PC-3 (cell line): ENCODE measurements around the gene ZNF710. TPM values are rescaled to one million over a fixed set of nuclear protein-coding genes. Genes with fewer than 3 reads are reported as not detected.
A peak's percentile ranks its signal among the peaks of the same experiment; 100 is the strongest.

Source experiments
- ATAC-seq: fragments of 200-7000 bp; cut with Tn5 transposase; 2 replicates; pipeline ENCODE4 v1.9.1; 2020; ENCODE audit warnings: mild to moderate bottlenecking, moderate library complexity
- BruUV-seq: library from RNA; stranded (reverse); fragments of 400-500 nt; replicated peaks from 2 replicates; lab custom pipeline; 2021; lab: Mats Ljungman, UMichigan
- CTCF ChIA-PET: fragments of 300-600 bp; sonication (Branson Sonifier 250); formaldehyde crosslinking; loops from one replicate; lab custom pipeline; 2022; ENCODE audit warnings: antibody characterized with exemption; lab: Charles Lee
- POLR2A ChIA-PET: fragments of 300-600 bp; sonication (Branson Sonifier 250); formaldehyde crosslinking; loops from one replicate; lab custom pipeline; 2022; ENCODE audit warnings: antibody characterized with exemption; ENCODE audit not compliant: unreplicated experiment; lab: Charles Lee
- DNase-seq: peaks from one replicate; pipeline ENCODE4 v3.0.0-alpha.2; 2015
- H2AFZ ChIP-seq: fragments of 300-600 bp; sonication (generic); 2 replicates; pipeline ENCODE4 v1.6.0; 2016; ENCODE audit warnings: antibody characterized with exemption, low read length
- H3F3A ChIP-seq: fragments of 300-600 bp; sonication (generic); one replicate; pipeline ENCODE4 v1.6.0; 2017; ENCODE audit warnings: antibody characterized with exemption, low read length, control low read depth, mild to moderate bottlenecking; ENCODE audit not compliant: unreplicated experiment
- H3K27ac ChIP-seq: fragments of 300-600 bp; sonication (generic); 2 replicates; pipeline ENCODE4 v1.5.1; 2016; ENCODE audit warnings: mild to moderate bottlenecking, low read length
- H3K27me3 ChIP-seq: fragments of 300-600 bp; sonication (generic); 2 replicates; pipeline ENCODE4 v1.6.1; 2016; ENCODE audit warnings: low read length, mixed read lengths
- H3K36me3 ChIP-seq: fragments of 300-600 bp; sonication (generic); 2 replicates; pipeline ENCODE4 v1.6.1; 2016; ENCODE audit warnings: low read depth, mixed run types, low read length, mixed read lengths
- H3K4me1 ChIP-seq: fragments of 300-600 bp; sonication (generic); 2 replicates; pipeline ENCODE4 v1.5.1; 2016; ENCODE audit warnings: low read length; ENCODE audit not compliant: insufficient read depth
- H3K4me2 ChIP-seq: fragments of 300-600 bp; sonication (generic); 2 replicates; pipeline ENCODE4 v1.6.0; 2016; ENCODE audit warnings: low read length
- H3K4me3 ChIP-seq: fragments of 300-600 bp; sonication (generic); 2 replicates; pipeline ENCODE4 v1.5.1; 2016; ENCODE audit warnings: mild to moderate bottlenecking, low read length, mixed read lengths
- H3K79me2 ChIP-seq: fragments of 300-600 bp; sonication (generic); 2 replicates; pipeline ENCODE4 v1.6.1; 2017; ENCODE audit warnings: low read length, mixed read lengths
- H3K9ac ChIP-seq: fragments of 300-600 bp; sonication (generic); 2 replicates; pipeline ENCODE4 v1.6.0; 2016; ENCODE audit warnings: mild to moderate bottlenecking, low read length
- H3K9me2 ChIP-seq: fragments of 300-600 bp; sonication (generic); replicated peaks from 2 replicates; pipeline ENCODE4 v1.6.1; 2016; ENCODE audit warnings: mixed run types, low read length, mixed read lengths
- H3K9me3 ChIP-seq: fragments of 300-600 bp; sonication (generic); 2 replicates; pipeline ENCODE4 v1.6.1; 2016; ENCODE audit warnings: low read length, mixed read lengths
- H4K20me1 ChIP-seq: fragments of 300-600 bp; sonication (generic); 2 replicates; pipeline ENCODE4 v1.6.1; 2016; ENCODE audit warnings: low read length, mixed read lengths
- CTCF ChIP-seq: fragments of 300-600 bp; sonication (generic); conservative IDR thresholded peaks from 2 replicates; pipeline ENCODE4 v1.5.1; 2017; ENCODE audit warnings: antibody characterized with exemption, low read depth, mild to moderate bottlenecking, low read length
- EZH2 ChIP-seq: fragments of 300-600 bp; sonication (generic); IDR thresholded peaks from one replicate; pipeline ENCODE4 v1.6.1; 2017; ENCODE audit warnings: antibody characterized with exemption, mild to moderate bottlenecking, low read length; ENCODE audit not compliant: unreplicated experiment
- EZH2phosphoT487 ChIP-seq: fragments of 300-600 bp; sonication (generic); IDR thresholded peaks from 2 replicates; pipeline ENCODE4 v1.6.1; 2018; ENCODE audit warnings: mild to moderate bottlenecking, antibody characterized with exemption, low read length, borderline replicate concordance
- intact Hi-C: fragments of 100-400 bp; cut with micrococcal nuclease; formaldehyde crosslinking; loops from 2 replicates; pipeline ENCODE4 v1.9.0; 2023
- total RNA-seq: library from RNA; depleted of rRNA; stranded (reverse); fragments of >200 nt; gene quantifications from 2 replicates; pipeline ENCODE4 v1.2.3, GENCODE V29; 2014

The ZNF710 gene
- total RNA-seq, 1 experiment from 2014 or later = 12.9 TPM

- TF ChIP-seq EZH2phosphoT487 (no peak), EZH2 (no peak), CTCF (no peak)
- DNase-seq (peak; percentile 89), ATAC-seq (peak; percentile 91)
- Histone ChIP-seq H3K9me3 (no peaks in the 10 kb centered on the region), H3K4me3 (peak within 1 kb of the TSS; percentile 84), H4K20me1 (no peaks in the 10 kb centered on the region), H3K27ac (0 out of 2 replicates have a peak within 1 kb of the TSS, but pooled peaks have one; percentile 6), H3K36me3 (no peaks in the 10 kb centered on the region), H3K9me2 (no peaks in the 10 kb centered on the region), H3K4me1 (peaks cover 41% of the 10 kb centered on the region), H3K4me2 (peak within 1 kb of the TSS; percentile 90), H3K79me2 (peaks cover 20% of the 10 kb centered on the region), H3F3A (no peaks in the 10 kb centered on the region), H3K9ac (peak within 1 kb of the TSS; percentile 84), H2AFZ (peak within 1 kb of the TSS; percentile 89), H3K27me3 (no peaks in the 10 kb centered on the region)
- no TSS peak for BruUV-seq
- intact Hi-C loops = no loop called here
- POLR2A ChIA-PET = interaction anchor here (0.5 to 0.7 kb wide), 3 partner anchors 15 to 787 kb away, joined by 3 to 4 read pairs (median 4); no protein-coding TSS in a partner anchor
- CTCF ChIA-PET = interaction anchor here (0.6 kb wide), 1 partner anchor 20 kb away, joined by 9 read pairs; no protein-coding TSS in a partner anchor
Observed at GRCh38 chr15:90101969-90102890, 101.1 kb downstream of the ZNF710 start, which contains the start of gene IDH2. TSS of gene IDH2 (minus strand) at chr15:90102468. CDS start at chr15:90102390, 78 bp downstream.

GRCh38 chr15:90103701-90104329 is 102.7 kb downstream of the ZNF710 start:
- TF ChIP-seq EZH2 = no peak
- no peak for TF ChIP-seq CTCF
- no peaks in the 10 kb centered on the region for H4K20me1 ChIP-seq
- ATAC-seq (no peak), DNase-seq (no peak)
- no peaks in the 10 kb centered on the region for H3K27me3 ChIP-seq
- no peak overlapping the region for H3K9ac ChIP-seq
- H3K79me2 ChIP-seq = peaks cover 20% of the 10 kb centered on the region
- no peaks in the 10 kb centered on the region for H3K9me2 ChIP-seq
- no peaks in the 10 kb centered on the region for H3K9me3 ChIP-seq
- H3K36me3 ChIP-seq = no peaks in the 10 kb centered on the region
- ChIA-PET POLR2A (no interaction called here), CTCF (no interaction called here)
- H3K27ac ChIP-seq = no peak overlapping the region
- no peak overlapping the region for H3K4me3 ChIP-seq
- intact Hi-C loops = no loop called here
- no TSS peak for BruUV-seq
- H2AFZ ChIP-seq = no peak overlapping the region
- H3F3A ChIP-seq = no peaks in the 10 kb centered on the region
- H3K4me2 ChIP-seq = peak overlapping the region; percentile 90; the same call in 1 of the 2 replicates
- H3K4me1 ChIP-seq = peaks cover 41% of the 10 kb centered on the region
